ENCODE results near the gene TRIM2.

The TRIM2 gene

GRCh38 chr4:153385784-153386183, 181.5 kb downstream of the TRIM2 start:
- H3K4me3 ChIP-seq (replicated peaks; ENCODE audit: low read depth, low read length): no peak overlapping the region
- TF ChIP-seq, protein P1, sequence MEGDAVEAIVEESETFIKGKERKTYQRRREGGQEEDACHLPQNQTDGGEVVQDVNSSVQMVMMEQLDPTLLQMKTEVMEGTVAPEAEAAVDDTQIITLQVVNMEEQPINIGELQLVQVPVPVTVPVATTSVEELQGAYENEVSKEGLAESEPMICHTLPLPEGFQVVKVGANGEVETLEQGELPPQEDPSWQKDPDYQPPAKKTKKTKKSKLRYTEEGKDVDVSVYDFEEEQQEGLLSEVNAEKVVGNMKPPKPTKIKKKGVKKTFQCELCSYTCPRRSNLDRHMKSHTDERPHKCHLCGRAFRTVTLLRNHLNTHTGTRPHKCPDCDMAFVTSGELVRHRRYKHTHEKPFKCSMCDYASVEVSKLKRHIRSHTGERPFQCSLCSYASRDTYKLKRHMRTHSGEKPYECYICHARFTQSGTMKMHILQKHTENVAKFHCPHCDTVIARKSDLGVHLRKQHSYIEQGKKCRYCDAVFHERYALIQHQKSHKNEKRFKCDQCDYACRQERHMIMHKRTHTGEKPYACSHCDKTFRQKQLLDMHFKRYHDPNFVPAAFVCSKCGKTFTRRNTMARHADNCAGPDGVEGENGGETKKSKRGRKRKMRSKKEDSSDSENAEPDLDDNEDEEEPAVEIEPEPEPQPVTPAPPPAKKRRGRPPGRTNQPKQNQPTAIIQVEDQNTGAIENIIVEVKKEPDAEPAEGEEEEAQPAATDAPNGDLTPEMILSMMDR (IDR thresholded peaks at IDR 0.05; ENCODE audit: low read depth, low read length, missing control alignments): no peak
- DNase-seq (ENCODE audit: extremely low read depth, low read depth): no peak

- no peak overlapping the region for H3K4me3 ChIP-seq (replicated peaks; ENCODE audit: low read depth, low read length)
- no peak for DNase-seq (ENCODE audit: extremely low read depth, low read depth)
- TF ChIP-seq, protein P1 (IDR thresholded peaks at IDR 0.05; ENCODE audit: low read depth, low read length, missing control alignments): no peak
These were observed 183.7 kb downstream of the TRIM2 start for GRCh38 chr4:153387981-153388380.

Measured in HFF-Myc (cell line).